Measurements from ENCODE around the gene ERCC6L2.

ERCC6L2 gene, protein sequence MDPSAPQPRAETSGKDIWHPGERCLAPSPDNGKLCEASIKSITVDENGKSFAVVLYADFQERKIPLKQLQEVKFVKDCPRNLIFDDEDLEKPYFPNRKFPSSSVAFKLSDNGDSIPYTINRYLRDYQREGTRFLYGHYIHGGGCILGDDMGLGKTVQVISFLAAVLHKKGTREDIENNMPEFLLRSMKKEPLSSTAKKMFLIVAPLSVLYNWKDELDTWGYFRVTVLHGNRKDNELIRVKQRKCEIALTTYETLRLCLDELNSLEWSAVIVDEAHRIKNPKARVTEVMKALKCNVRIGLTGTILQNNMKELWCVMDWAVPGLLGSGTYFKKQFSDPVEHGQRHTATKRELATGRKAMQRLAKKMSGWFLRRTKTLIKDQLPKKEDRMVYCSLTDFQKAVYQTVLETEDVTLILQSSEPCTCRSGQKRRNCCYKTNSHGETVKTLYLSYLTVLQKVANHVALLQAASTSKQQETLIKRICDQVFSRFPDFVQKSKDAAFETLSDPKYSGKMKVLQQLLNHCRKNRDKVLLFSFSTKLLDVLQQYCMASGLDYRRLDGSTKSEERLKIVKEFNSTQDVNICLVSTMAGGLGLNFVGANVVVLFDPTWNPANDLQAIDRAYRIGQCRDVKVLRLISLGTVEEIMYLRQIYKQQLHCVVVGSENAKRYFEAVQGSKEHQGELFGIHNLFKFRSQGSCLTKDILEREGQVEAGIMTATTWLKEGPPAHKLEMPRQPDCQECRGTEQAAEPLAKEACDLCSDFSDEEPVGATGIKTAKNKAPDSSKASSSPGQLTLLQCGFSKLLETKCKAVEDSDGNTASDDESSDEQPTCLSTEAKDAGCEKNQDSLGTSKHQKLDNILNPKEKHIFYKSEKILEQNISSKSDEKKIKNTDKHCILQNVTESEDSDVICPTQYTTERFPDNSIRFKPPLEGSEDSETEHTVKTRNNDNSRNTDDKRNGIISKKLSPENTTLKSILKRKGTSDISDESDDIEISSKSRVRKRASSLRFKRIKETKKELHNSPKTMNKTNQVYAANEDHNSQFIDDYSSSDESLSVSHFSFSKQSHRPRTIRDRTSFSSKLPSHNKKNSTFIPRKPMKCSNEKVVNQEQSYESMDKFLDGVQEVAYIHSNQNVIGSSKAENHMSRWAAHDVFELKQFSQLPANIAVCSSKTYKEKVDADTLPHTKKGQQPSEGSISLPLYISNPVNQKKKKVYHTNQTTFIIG (N-terminal part only)

DNA sequence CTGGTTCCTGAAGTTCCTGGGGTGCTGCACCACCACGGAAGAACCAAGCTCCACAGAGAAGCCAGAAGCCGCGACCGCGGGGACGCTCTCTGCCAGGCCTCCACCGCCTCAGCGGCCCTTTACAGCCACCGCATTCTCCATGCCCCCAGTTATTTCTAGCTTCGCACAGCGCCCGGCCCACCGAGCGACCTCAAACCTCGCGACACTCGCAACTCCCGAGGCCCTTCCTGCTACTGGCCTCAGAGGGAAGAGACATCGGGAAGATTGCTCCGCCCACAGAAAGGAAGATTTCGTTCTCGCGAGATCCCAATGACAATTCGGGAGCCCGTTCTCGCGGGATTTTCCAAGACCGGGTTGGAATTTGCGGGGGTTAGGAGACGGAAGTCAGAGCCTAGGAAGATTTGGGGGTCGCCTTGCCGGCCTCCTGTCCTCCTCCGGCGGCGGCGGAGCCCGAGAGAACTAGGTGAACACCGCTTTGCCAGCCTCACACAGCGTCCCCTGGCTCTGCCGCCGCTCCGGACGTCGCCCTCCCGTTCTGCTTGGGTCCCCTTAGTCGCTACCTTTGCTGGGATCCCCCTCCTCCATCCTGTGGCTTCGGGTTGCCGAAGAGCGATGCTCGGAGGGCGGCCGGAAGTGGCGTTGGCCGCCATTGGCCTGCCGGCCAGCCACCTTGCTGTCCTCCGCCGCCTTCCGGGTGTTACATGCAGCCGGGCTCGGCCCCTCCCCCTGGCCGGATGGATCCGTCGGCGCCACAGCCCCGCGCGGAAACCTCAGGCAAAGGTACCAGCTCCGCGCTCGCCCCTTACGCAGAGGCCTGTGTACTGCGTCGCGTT lies at the start of gene ERCC6L2:
Gene ERCC6L2 (plus strand): TSS at position 387 of the 833 bp plus-strand sequence. CDS start 348 bp downstream, at position 735.
- peak; percentile 99 for DNase-seq (ENCODE audit: low read depth)

DNA sequence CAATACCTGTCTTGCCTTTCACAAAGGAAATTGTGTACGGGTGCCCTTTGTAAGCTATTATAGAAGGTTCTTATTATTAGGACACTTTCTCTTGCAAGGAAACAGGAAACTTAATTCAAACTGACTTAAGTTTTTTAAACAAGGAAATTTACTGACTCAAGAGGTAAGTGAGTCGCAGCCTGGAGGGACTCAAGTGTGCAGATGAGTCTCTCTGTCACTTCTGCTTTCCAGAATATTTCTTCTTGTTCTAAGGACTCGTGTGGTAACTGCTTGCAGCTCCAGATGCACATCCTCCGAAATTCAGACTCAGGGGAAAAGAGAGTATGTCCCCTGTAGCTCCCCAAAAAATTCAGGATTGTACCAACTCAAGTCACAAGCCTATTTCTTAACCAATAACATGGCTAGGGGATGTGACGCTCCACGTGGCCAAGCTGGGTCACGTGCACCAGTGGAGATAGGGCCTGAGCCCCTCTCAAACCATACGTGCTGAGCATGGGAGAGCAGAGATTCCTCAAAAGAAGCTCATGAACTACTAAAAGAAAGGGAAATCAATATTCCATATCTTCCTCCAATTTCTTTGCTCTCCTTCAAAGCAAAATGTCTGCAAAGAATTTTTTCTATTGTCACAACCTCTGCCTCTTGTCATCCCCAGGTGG lies 49.2 kb upstream of the ERCC6L2 start:
- DNase-seq (ENCODE audit: low read depth), result no peak

DNA sequence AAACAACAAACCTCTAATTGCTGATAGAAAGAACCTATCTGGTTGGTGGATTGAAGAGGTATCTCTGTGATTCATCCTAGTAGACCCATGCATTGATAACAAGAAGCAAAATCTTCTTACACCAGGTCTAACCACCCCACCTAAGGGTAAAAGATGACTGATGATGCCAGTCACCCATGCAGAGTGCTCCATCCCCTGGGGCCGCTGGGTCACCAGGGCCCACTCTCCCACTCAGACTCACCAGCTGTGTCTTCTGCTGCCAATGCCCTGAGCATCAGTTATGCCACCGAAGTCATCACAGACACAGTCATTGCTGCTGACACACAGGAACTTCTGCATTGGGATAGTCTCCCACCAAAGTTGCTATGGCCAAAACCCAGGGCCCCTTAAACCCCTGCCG lies 44.7 kb upstream of the ERCC6L2 start:
- no peak for DNase-seq (ENCODE audit: low read depth)

DNA sequence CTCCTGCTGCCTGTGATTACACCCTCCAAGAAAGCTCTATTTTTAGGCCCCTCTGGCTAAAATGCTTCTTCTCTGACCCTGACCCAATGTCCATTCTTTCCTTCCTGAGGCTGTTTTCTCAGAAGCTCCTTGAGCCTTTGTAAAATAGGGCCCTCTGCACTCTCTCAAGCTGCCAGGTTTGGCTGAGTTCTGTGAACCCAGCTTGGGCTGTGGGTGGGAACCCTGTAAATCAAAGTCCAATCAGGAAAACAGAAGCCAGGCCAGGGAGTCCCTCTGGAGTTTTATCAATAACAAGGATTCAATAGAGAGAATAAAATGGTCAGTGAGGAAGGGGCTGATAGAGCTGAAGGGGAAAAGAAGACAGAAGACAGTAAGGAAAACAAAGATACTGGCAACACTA lies 43.7 kb upstream of the ERCC6L2 start:
- no peak for DNase-seq (ENCODE audit: low read depth)

DNA sequence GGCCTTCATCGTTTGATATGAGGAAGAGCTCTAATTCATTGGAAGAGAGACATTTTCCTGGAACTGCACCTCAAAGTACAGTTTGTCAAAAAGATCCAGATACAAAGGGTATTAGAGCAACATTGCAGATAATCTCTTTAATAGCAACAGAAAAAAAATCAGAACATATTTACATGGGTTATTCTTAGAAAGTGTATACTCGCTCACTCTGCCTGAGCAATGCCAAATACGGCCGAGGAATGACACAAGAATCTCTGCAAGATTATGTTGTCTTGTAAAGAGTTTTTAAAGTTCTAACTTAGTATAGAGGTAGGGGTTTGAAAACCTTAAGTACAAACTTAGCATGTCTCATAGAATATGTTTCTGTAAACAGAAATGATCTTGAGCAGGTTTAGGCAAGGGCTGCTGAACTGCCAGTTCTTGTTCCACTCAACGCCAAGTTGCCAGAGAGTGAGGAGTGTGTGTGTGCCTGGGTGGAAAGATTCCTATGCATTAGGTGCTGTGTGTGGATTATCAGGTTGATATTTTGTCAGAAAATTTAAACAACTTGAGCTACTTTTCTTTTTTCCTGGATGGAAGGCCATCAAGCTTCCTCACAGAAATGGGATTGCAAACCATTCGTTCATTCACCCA lies 41.8 kb upstream of the ERCC6L2 start:
- DNase-seq (ENCODE audit: low read depth), result no peak

DNA sequence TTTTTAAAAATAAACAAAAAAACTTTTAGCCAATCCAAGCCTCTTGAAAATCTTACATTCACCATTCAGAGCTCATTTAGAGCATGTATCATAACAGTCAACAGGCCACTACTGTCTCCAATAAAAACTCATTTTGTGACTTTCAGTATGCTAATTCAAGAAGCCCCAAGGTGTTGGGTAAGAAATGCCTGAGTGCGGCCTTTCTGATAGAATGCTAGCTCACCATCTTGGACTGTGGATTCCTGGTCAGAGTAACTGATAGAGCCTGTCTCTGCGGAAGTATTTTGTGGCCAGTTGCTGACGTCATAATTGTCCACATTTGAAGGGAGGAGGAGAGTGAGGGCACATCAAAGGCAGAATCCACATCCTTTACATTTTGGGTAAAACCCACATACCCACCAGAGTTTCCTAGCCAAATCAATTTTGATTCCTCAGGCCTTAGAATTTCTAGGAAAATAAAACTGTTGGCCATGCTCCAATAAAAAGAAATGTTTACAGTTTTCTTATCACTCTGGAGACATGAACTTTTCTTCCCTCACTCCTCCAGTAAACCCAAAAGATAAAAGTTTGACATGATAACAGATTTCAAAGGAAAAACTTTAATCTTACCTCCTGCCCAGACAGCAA lies 41.1 kb upstream of the ERCC6L2 start:
- no peak for DNase-seq (ENCODE audit: low read depth)

DNA sequence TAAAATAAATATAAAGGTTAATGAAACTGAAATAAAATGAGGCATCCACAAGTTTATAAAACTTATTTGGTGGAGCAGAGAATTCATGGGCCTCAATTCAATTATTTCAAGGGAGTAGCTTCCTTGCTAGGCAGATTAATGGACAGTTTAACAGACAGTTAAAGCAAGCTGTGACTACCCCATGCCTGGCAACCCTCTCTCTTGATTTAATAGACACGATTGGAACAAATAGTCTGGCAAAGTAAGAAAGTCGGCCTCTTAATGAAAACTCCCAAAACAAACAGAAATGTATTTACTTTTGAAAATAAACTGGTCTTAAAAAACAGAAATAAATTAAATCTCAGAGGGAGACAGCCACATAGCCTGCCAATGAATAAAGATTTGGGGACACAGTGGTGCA lies 40.1 kb upstream of the ERCC6L2 start:
- DNase-seq (ENCODE audit: low read depth), result no peak

DNA sequence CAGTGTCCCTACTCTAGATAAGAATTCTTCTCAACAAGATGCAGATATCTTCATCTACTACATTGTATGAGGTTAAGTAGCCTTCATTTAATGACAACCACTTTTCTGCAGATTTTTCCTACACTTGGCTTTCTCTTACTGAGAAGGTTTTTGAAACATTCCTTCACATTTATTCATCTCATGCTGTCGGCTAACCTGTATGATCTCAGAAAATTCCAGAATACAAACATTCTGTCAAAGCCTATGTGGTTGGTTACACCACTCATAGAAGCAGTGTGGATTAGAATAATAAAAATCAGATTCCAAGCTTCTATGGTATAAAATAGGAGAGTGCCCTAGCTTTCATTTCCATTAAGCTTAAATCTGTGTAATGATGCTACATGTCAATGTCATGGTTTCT lies 39.4 kb upstream of the ERCC6L2 start:
- no peak for DNase-seq (ENCODE audit: low read depth)

DNA sequence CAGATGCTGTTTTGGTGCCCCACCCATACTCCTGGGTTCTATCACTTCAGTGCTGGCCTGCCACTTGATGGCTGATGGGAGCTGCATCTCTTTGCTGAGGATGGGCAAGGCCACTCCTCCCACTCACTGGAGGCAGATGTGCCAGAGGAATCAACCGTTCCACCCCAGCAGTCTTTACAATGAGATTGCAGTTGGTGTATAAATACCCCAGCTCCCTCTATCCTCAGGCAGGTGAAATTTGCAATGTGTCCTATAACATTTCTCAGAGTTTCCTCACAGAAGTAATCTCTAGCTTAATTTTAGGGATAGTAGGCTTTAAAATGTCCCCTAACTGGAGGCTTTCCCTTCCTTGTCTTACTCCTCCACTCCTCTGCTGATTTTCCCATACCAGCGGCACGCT lies 36.5 kb upstream of the ERCC6L2 start:
- DNase-seq (ENCODE audit: low read depth), result no peak

DNA sequence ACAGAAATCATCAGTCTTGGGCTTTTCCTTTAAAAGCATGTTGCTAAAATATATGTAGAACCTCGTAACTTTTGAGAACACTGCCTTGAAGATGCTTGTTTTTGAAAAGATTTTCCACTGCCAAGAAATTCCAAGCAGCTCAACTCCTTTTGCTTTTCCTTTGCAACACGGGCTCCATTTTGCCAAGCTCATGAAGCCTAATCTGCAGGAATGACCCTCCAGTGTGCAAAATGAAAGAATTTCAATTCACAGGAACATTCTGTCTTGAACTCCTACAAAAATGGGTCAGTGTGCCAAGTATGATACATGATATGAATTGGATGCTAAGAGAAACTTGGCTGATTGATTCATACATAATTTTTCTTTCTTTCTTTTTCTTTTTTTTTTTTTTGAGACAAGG lies 35.4 kb upstream of the ERCC6L2 start:
- DNase-seq (ENCODE audit: low read depth), result no peak

DNA sequence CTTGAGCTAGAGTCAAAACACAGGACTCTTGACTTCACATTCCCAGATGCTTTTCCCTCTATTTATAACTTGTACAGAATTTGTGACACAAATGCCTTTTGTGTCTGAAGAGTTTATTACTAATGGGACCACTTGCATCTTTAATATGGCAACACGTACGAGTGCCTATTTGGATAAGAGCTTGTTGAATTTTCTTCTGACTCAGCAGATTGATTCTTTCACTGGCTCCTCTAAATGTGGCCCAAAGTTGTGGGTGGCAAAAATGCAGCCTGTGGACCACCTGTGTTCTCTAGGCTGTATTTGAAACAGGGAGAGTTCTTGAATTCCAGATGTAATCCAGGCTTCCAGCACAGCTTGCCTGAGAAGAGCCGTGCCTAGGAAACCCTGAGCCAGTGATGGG lies 34.1 kb upstream of the ERCC6L2 start:
- DNase-seq (ENCODE audit: low read depth), result no peak

DNA sequence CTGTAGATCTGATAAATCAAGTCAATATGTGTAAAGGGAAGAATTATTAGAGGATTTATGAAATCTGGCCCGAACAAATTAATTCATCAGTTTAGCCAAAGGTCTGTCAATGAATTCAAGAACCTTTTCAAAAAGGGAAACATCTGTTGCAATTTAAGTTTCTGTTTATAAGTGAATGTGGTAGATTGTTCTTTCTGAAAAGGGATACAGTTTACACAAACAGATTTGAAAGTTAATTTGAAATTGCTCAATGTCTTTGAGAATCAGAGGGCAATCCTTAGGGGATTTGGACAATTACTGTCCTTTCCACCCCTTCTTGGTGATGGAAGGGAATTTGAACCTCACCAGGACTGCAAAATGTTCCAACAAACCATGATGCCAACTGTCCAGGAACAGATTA lies 29.7 kb upstream of the ERCC6L2 start:
- no peak for DNase-seq (ENCODE audit: low read depth)

DNA sequence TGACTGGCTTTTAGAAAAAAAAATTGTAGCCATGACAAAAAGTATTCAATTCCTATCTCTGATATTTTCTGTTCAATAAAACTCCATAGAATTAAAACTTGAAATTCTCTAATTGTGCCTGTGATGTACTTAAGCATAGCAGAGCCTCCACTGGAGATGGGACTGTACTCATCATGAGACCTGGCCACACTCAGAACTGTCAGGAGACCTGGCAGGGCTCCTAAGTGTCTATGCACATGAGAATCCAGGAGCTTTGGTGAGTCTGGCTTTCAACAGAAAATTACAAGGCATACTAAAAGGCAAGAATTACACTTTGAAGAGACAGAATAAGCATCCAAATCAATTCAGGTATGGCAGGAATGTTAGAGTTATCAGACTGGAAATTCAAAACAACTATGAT lies 26.7 kb upstream of the ERCC6L2 start:
- no peak for DNase-seq (ENCODE audit: low read depth)

DNA sequence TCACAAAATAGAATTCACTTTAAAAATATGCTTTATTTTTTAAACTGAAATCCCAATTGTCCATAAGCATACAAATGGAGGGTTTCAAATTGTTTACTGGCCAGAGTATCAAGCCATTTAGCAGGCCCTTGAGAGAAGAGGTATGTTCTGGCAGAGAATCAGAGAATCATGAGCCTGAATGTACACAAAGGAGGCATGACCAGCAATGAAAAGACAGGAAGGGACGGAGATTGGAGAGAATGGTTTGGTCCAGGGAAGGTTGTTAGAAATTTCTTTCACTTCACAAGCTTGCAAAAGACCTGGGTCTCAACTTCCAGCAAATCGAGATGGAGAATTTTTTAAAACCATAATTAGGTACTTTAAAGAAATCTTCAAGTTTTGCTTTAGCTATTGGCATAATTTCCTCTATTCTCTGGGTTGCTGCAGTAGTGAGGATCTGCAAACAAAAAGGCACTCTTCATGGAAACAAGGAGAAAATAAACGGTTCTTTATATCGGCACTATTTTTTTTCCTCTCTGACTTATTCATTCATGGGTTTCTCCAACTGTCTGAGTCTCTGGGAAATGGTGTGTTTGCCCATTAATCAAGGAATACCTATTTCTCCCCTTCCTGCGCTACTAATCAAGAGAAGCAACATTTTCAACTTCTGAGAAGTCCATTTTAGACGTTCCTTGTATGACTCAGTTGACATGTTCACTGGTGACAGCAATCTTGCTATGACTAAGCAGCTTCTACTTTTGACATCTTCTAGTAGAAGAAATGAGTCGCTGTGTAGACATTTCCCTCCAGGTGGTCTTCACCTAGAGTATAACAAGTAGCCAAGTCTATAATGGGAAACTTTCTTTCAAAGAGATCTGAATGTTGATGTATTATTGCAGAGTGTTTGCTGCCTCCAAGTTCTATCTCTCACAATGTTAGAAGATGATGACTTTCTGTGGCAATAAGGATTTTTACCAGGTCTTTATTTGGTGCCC lies 23.1 kb upstream of the ERCC6L2 start:
- DNase-seq (ENCODE audit: low read depth), result no peak

DNA sequence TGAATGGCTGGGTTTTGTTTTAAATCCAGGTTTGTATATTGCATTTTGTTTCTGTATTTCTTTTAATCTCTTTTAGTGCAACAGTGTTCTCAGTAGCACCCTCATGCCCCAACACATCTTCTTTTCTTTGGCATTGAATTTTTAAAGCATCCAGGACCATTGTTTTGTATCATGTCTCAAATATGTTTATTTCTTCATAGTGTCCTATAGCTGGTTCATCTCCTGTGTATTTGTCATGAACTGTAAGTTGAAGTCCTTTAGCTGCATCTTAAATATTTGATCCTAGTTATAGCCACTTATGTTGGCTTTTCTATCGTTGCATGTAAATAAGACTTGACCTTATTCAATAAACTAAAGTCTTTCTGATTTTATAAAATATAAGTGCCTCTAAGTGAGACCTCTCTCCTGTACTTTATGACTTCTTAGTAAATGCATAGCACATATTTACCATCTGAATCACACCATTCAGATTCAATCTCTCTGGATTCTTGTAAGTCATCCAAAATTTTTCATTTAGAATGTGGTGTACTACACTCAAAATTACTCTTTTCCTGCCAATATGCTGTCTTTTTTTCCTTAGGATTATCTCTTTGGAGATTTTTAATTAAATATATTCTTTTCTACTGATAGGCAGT lies 21.0 kb upstream of the ERCC6L2 start:
- DNase-seq (ENCODE audit: low read depth), result peak; percentile 78

DNA sequence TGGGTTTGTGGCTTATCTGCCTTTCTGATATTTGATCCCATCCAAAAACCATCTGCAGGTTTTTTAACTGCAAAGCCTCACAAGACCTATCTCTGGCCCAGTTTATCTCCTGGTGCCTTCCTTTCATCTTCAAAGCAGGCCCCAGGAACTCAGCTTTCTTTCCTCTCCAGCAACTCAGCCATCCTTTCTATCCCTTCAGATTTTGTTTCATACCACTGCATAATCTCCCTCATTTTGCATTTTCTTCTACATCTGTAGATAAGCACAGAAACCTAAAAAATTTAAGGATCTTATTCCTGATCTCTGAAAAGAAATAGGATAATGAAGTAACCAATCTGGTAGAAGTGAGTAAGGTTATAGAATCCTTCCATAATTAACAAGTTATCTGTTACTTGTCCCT lies 19.5 kb upstream of the ERCC6L2 start:
- DNase-seq (ENCODE audit: low read depth), result no peak

DNA sequence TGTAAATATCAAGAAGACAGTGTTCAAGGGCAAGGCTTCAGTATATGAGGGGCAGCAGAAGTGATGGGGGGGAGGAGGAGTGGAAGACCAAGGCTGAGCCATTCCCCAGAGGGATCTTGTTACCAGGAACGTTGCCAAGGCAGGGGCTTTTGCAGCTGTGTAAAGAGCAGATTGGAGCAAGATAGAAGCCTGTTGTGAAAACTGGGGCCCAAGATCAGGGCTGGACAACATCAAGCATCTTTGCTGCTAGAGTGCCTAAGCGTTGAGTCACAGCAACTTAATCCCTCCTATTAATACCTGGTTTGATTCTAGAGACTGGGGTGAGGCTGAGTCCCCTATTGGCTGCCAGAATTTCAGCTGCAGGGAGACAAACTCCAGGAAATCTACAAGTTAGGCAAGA lies 18.4 kb upstream of the ERCC6L2 start:
- DNase-seq (ENCODE audit: low read depth), result no peak

DNA sequence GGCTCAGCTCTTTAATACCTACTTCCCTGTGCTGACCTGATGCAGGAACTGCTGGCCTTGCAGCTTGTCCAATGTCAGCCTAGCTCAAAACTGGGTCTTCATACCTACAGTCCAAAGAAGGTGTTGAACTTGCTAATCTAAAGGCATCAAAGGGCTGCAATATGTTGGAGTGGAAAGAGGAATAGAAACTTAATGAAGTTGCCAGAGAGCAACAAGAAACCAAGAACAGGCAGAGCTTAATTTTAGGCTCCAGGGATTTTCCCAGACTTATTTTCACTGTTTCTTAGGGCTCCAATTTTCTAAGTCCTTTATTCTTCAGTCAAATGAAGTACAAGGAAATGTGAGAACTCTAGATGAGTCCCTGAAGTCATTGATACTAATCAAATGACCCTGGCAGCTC lies 17.6 kb upstream of the ERCC6L2 start:
- DNase-seq (ENCODE audit: low read depth), result no peak
